HL-60 (cell line): Measurements from ENCODE around the gene POSTN.

Experiments
- CTCF ChIP-seq: IDR thresholded peaks from one replicate; pipeline ENCODE4 v1.5.1; 2011; ENCODE audit warnings: low read length, control low read depth, inconsistent platforms; ENCODE audit not compliant: insufficient read depth
- POLR2AphosphoS5 ChIP-seq: IDR thresholded peaks from 2 replicates; pipeline ENCODE4 v1.6.1; 2012; ENCODE audit warnings: low read depth

- TF ChIP-seq POLR2AphosphoS5 (no peak), CTCF (no peak)
These were observed 3.3 kb upstream of the POSTN start for GRCh38 chr13:37601648-37602440.
